ENCODE measurements around the gene KRTAP5-3.

Gene KRTAP5-3

GRCh38 chr11:1642288-1643145, 34.3 kb upstream of the KRTAP5-3 start:
- DNase-seq = no peak

DNA sequence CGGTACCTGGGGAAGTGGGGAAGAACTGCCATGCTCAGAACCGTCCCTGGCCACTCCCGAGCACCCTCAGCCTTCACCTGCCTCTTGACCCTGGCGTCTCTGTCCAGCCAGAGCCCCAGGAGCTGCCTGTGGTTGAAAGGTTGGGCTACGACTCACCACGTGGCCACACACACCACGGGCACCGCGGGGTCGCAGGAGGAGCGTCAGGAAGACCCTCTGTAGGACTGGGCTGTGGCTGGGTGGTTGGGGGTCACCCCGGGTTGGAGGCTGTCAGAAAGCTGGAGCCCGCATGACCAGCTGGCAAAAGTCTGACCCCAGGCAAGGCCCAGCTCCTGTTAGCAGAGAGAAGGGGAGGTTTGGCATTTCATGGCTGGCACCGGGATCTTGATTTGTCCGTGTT, 32.8 kb upstream of the KRTAP5-3 start:
- no peak for DNase-seq

- DNase-seq = peak; percentile 3
Measured at GRCh38 chr11:1640076-1640946, 32.0 kb upstream of the KRTAP5-3 start.

GRCh38 chr11:1639666-1640065, 31.4 kb upstream of the KRTAP5-3 start:
- no peak for DNase-seq

DNA sequence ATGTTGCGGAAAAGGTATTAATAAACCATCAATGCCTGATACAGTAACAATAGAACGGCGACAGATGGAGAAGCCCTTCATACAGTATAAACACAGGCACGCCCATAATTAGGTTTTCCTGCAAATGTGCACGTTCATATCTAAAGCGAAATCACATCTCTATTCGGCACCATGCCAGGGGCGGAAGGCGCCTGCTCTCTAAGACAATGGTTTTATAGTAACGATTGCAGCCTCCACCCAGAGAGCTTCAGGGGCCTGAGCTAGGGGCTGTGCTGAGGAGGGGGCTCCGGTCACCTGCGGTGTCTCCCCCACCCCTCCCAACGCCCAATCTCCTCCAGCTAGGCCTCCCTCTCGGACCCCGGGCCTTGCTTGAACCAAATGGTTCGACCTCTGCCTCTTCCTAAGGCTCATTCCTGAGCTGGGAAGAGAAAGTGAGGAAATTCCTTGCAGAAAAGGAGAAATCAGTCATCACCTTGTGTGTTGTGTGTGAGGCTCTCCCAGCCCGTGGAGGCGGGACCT, 30.9 kb upstream of the KRTAP5-3 start:
- DNase-seq = no peak

DNA sequence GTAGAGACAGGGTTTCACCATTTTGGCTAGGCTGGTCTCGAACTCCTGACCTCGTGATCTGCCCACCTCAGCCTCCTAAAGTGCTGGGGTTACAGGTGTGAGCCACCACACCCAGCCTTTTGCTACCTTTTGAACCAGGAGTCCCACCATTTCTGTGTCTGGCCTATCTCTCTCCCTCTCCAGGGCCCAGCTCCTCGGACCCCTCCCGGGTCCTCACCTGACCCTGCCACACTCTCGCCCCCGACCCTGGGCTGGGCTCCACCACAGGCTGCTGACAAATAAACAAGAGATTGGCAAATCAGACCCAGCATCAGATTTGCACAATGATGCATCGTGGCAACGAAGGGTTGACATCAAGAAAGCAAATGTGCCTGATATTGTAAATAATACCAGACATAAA, 30.1 kb upstream of the KRTAP5-3 start:
- DNase-seq = no peak

- no peak for DNase-seq
Measured at GRCh38 chr11:1637628-1638027, 29.4 kb upstream of the KRTAP5-3 start.

GRCh38 chr11:1636291-1636950, 28.2 kb upstream of the KRTAP5-3 start:
- no peak for DNase-seq

GRCh38 chr11:1633864-1634263, 25.6 kb upstream of the KRTAP5-3 start:
- no peak for DNase-seq

DNA sequence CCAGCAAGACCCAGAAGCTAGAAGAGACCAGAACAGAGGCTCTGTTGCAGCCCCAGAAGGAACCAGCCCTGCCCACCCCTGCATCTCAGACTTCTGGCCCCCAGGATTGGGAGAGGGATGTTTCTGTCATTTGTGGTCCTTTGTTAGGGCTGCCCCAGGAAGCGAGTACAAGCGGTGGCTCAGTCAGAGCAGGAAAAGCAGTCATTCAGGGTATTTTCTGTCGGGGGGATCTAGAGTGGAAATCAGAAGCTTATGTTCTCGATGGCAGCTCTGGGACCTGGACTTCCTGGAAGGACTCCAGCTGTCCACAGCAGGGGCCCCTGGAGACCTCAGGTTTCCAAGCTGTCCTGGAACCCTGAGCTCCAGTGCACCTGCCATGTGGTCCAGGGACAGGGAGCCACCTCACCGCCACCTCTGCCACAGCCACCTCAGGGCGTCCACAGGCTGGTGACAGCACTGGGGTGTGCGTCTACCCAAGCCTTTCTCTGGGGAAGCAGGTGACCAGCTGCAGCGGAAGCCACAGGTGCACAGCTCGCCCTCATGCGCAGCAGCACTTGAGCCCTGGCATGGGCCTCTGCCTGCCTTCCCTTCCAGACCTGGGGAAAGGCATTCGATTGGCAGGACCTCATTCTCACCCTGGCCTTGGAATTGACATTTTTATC, 23.9 kb upstream of the KRTAP5-3 start:
- DNase-seq = no peak

- no peak for DNase-seq
Measured at GRCh38 chr11:1631066-1631568, 22.9 kb upstream of the KRTAP5-3 start.

GRCh38 chr11:1630271-1630670, 22.0 kb upstream of the KRTAP5-3 start:
- no peak for DNase-seq

DNA sequence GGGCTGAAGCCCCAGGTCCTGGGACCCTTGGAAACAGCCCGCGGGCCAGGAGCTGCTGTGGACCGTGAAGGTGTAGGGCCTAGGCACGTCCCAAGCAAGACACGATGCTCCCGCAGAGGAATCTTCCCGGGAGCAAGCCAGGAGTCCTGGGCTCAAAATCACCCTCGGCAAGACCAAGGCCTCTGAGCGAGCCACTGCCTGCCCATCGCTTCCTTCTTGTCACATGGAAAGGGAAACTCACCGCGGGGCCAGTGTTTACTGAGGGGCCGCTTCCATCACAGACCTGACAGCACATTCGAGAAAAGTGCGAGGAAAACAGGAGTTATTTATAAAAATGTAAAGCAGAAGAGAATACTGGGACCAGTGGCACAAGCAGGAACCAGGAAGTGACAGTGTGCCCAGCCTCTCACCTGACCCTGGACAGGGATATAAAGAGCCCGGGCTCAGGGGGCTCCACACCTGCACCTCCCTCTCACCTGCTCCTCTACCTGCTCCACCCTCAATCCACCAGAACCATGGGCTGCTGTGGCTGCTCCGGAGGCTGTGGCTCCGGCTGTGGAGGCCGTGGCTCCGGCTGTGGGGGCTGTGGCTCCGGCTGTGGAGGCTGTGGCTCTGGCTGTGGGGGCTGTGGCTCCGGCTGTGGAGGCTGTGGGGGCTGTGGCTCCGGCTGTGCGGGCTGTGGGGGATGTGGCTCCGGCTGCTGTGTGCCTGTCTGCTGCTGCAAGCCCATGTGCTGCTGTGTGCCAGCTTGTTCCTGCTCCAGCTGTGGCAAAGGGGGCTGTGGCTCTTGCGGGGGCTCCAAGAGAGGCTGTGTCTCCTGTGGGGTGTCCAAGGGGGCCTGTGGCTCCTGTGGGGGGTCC, 21.3 kb upstream of the KRTAP5-3 start, which contains the start of gene KRTAP5-5:
TSS of gene KRTAP5-5 (plus strand) at position 450 of the 860 bp plus-strand sequence. CDS start at position 516, 66 bp downstream.
- DNase-seq = no peak

DNA sequence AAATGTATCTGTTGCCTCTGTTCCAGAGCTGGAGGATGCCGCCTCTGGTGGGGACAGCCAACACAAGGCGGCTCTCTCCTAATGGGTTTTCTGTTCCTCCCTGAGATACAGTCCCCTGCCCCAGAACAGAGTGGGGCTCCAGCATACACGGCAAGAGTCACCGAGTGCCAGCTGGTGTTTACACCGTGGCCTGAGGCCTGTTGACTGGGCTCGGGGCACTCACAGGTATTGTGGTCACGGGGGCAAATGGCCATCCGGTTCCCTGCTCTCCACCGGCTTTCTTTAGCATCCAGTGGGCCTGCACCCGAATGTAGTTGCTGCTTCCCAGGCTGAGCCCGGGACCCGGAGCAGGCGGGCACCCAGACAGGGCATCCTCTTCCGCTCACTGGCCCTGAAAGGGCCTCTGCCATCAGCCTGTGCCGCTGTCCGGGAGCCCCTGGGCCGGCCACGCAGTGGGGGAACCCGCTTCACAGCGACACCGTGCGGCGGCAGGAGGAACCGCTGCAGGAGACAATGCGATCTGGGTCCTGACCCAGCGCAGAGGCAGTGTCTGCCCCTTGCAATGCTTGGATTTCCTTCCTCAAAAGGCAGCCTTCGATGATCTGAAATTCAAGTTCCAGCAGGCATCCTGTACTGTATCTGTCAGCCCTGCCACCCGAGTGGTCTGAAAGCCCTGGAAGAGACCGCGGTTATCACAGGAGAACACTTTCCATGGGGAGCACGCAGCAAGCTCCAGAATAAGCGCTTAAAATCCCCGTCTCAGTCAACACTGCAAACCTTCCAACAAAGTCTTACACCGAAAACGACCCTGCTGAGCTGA, 20.5 kb upstream of the KRTAP5-3 start:
- peak; percentile 14 for DNase-seq

DNA sequence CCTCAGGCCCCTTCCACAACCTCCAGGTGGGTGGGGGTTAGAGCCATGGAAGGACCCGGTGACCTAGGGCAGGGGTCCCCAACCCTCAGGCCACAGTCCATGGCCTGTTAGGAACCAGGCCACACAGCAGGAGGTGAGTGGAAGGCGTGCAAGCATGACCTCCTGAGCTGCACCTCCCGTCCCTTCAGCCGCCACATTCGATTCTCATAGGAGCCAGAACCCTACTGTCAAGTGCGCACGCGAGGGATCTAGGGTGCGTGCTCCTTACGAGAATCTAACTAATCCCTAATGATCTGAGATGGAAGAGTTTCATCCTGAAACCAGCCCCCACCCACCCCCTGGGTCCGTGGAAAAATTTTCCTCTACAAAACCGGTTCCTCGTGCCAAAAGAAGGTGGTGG, 17.3 kb upstream of the KRTAP5-3 start:
- DNase-seq = no peak

- DNase-seq = no peak
Measured at GRCh38 chr11:1624621-1625020, 16.4 kb upstream of the KRTAP5-3 start.

- no peak for DNase-seq
Measured at GRCh38 chr11:1623716-1624115, 15.5 kb upstream of the KRTAP5-3 start.

DNA sequence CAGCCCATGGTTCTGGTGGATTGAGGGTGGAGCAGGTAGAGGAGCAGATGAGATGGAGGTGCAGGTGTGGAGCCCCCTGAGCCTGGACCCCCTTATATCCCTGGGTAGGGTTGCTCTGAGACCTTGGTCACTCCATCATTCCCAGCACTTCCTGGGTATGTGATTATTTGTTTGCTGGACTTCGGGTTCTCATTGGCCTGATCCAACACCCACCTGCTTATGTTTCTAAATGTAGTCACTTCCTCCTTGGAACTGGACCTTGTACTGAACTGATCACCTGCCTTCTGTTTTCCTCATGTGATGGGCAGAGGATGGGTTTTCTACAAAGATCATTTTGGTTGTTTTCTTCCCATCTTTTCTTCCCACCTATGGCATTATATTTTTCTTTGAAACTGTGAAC, 13.8 kb upstream of the KRTAP5-3 start, which contains the start of gene KRTAP5-4:
TSS of gene KRTAP5-4 (minus strand) at position 53 of the 400 bp plus-strand sequence. CDS start at position 8, 45 bp downstream.
- no peak for DNase-seq

- peak; percentile 8 for DNase-seq
Measured at GRCh38 chr11:1619449-1619848, 11.2 kb upstream of the KRTAP5-3 start.

GRCh38 chr11:1618231-1618630, 10.0 kb upstream of the KRTAP5-3 start:
- DNase-seq = peak; percentile 7

All from fibroblast of skin of right biceps (primary cell).